GM10248 (cell line): ENCODE results near the gene PATE1.

Experiments
- CTCF ChIA-PET: fragments of 300-600 bp; sonication (Branson Sonifier 250); formaldehyde crosslinking; extraction: SDS; loops from one replicate; lab custom pipeline; 2021; ENCODE audit warnings: antibody characterized with exemption; lab: Yijun Ruan, JAX
- POLR2A ChIA-PET: fragments of 350-650 bp; sonication (Branson Sonifier 250); formaldehyde crosslinking; extraction: SDS; loops from one replicate; lab custom pipeline; 2020; ENCODE audit warnings: antibody characterized with exemption; lab: Yijun Ruan, JAX
- DNase-seq: peaks from one replicate; pipeline ENCODE4 v3.0.0; 2012; ENCODE audit errors: extremely low spot score
- TF ChIP-seq, protein P1 (sequence below): IDR thresholded peaks from 2 replicates; pipeline ENCODE4 v1.5.1; 2012; ENCODE audit warnings: mild to moderate bottlenecking, low read depth; ENCODE audit errors: extremely low read depth, missing control alignments, control extremely low read depth

Gene PATE1

DNA sequence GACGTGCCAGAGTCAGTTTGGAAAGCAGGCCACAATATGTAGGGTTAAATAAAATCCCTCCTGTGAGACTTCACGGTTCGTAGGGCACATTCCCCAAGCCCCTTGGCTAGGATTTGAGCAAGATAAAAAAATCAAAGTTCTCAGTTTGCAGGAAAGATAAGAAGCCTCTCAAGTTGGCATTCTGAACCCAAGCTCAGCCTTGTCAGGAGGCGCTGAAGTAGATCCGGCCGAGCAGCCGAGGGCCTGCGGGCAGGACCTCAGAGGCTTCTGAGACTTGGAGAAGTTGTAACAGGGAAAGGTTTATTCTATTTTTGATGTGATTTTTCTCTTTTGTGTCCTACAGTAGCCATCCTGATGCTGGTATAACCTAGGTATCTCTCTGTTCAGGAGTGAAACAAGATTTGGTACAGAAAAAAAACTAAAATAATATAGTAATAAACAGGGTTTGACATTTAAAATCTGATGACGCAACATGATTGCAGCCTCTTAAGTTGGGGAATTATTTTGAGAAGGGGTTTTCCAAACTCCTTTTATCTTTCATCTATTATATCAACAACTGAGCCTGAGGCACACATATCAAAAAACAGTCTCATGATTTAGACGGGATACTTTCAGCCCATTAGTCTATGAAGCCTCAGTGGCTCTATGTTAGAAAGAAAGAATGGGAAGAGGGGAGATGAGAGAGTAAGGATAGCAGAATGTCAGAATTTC, 22.4 kb downstream of the PATE1 start:
- POLR2A ChIA-PET, result no interaction called here
- no peak for DNase-seq
- CTCF ChIA-PET, result no interaction called here
- TF ChIP-seq, protein P1, sequence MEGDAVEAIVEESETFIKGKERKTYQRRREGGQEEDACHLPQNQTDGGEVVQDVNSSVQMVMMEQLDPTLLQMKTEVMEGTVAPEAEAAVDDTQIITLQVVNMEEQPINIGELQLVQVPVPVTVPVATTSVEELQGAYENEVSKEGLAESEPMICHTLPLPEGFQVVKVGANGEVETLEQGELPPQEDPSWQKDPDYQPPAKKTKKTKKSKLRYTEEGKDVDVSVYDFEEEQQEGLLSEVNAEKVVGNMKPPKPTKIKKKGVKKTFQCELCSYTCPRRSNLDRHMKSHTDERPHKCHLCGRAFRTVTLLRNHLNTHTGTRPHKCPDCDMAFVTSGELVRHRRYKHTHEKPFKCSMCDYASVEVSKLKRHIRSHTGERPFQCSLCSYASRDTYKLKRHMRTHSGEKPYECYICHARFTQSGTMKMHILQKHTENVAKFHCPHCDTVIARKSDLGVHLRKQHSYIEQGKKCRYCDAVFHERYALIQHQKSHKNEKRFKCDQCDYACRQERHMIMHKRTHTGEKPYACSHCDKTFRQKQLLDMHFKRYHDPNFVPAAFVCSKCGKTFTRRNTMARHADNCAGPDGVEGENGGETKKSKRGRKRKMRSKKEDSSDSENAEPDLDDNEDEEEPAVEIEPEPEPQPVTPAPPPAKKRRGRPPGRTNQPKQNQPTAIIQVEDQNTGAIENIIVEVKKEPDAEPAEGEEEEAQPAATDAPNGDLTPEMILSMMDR, result no peak

DNA sequence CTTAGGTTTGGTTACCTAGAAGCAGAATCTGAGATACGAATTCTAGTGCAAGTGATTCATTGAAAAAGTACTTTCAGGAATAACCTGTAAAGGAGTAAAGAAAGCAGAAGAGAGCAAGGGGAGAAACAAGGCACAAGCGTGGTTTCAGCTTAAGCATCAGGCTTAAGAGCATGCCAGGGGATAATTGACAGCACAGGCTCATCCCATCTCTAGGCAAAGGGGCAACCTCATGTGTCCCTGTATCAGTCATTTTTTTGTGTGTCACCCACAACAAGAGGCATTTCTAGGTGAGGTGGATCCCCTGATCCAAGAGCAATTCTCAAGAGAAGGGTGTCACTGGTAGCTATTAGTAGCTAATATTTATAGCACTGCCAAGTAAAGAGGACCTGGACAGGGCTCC, 24.5 kb downstream of the PATE1 start:
- TF ChIP-seq, protein P1, result no peak
- no peak for DNase-seq
- CTCF ChIA-PET, result no interaction called here
- POLR2A ChIA-PET, result no interaction called here

DNA sequence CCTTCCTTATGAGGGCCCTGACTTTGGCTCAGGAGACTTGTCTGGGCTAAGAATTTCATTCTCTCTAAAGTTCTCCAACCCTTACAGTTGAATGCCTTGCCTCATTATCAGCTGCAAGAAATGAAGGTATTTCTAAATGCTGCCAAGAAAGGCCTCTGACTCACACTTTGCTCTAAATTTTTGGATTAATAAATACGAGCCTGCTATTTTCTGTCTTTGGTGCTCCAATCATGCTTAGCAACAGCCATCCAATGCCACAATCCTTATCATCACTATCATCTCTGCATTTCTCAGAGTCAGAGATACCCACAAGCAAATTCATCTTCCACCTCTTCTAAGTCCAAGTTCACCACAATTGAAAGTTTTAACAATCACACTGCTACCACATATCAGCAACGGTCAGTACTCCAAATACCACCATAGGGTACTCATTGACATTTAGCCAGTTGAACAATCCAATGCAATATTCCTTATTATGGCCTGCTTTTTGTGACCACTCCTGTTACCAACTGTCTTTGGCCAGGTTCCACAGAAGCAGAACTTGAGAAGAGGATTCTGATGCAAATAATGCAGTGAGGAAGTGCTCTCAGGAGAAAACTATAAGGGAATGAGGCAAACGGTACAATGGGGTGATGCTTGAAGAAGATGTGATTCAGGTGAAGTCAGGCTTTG, 26.9 kb downstream of the PATE1 start:
- no peak for DNase-seq
- TF ChIP-seq, protein P1, result no peak
- POLR2A ChIA-PET, result no interaction called here
- CTCF ChIA-PET, result no interaction called here

DNA sequence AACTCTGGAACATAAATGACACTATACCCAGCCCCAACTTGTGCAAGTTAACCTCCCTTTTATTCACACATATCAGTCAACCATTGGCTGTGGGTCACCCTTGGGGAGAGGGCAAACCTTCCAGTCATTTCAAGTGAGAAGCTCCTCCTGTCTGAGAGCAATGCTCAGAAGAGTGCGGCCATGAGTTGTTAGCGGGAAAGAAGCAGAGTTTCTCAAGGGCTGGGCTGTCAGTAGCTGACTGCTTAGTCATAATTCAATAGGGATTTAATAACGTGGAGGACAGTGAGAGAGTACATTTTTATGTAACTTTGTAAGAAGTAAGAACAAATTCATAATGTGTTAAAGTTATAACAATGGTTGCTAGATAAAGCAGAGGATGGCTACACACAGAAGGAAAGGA, 27.4 kb downstream of the PATE1 start:
- POLR2A ChIA-PET, result no interaction called here
- TF ChIP-seq, protein P1, result no peak
- DNase-seq, result no peak
- CTCF ChIA-PET, result no interaction called here

DNA sequence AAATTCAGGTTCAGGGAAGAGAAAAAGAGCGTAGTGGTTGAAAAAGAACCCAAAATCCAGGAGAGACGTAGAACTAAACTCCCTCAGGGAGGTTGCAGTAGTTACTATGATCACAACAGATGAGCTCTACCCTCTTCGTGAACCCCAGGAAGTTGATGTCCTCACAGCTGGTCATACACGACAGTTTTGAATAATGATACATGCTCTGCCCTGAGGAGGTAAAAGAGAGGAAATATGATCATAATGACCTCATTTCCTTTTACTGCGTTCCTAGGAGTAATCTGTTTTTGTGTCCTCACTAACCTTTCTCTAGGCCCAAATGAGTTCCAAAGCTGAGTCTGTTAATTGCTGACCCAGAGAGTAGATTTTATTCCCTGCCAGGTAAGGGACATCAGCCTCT, 31.2 kb downstream of the PATE1 start:
- ChIA-PET POLR2A (no interaction called here), CTCF (no interaction called here)
- no peak for DNase-seq
- TF ChIP-seq, protein P1, result no peak

DNA sequence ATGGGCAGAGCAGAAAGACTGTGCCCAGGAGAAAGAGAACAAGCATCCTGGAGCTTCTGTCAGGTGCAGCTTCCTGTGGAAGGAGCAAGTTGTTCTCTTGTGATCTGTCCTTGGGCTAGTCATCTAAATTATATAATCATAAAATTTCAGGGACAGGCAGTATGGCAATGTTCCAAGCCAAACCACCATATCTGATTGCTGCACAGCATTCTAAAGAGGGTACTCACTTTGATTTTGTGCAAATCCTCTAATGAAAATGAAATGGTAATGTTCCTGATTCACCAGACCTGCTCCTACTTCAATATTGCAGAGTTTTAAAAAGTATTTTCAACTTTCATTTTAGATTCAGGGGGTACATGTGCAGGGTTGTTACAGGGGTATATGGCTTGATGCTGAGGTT, 32.6 kb downstream of the PATE1 start, which contains the start of gene PATE2:
Gene PATE2, minus strand, starts transcription at position 101 of the 400 bp plus-strand sequence. Its CDS starts 55 bp downstream, at position 46.
- no peak for DNase-seq
- CTCF ChIA-PET, result no interaction called here
- POLR2A ChIA-PET, result no interaction called here
- TF ChIP-seq, protein P1, result no peak
